Measurements from ENCODE around the gene LEKR1.

DNA sequence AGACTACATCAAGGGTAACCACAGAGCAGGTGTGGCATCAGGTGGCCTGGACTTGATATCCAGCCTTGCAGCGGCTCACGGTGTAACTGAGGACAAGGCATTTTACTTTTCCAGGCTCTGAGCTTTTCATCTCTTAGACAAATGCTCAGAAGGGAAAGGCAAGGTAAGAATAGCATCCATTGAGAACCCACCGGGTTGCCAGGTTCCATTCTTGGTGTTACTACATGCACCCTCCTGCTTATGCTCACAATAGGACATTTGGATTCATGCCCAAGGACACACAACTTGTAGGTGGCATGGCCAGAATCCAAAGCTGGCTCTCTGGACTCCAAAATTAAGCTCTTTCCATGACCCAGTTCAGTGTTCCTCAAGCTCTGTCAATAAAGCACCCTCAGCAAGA lies 248.3 kb downstream of the LEKR1 start:
- TF ChIP-seq, protein P1, sequence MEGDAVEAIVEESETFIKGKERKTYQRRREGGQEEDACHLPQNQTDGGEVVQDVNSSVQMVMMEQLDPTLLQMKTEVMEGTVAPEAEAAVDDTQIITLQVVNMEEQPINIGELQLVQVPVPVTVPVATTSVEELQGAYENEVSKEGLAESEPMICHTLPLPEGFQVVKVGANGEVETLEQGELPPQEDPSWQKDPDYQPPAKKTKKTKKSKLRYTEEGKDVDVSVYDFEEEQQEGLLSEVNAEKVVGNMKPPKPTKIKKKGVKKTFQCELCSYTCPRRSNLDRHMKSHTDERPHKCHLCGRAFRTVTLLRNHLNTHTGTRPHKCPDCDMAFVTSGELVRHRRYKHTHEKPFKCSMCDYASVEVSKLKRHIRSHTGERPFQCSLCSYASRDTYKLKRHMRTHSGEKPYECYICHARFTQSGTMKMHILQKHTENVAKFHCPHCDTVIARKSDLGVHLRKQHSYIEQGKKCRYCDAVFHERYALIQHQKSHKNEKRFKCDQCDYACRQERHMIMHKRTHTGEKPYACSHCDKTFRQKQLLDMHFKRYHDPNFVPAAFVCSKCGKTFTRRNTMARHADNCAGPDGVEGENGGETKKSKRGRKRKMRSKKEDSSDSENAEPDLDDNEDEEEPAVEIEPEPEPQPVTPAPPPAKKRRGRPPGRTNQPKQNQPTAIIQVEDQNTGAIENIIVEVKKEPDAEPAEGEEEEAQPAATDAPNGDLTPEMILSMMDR (IDR thresholded peaks at IDR 0.05; ENCODE audit: extremely low read depth in 1 of 2, insufficient read depth in 1 of 2, low read depth in 1 of 2, low read length in 2 of 2) = no peak
- TF ChIP-seq POLR2AphosphoS5 (IDR thresholded peaks at IDR 0.05; ENCODE audit: insufficient read depth, low read depth, low read length) = no peak
- no peak for TF ChIP-seq POLR2A (IDR thresholded peaks at IDR 0.05; ENCODE audit: low read depth, low read length)
- no peak for TF ChIP-seq MYC (IDR thresholded peaks at IDR 0.05; ENCODE audit: low read depth, low read length)
- TF ChIP-seq EZH2 (IDR thresholded peaks at IDR 0.05; ENCODE audit: borderline replicate concordance, low read depth, low read length, severe bottlenecking) = no peak

All from endothelial cell of umbilical vein (primary cell).